Measurements from ENCODE around the gene EEF2KMT. TPM values are rescaled to one million over a fixed set of nuclear protein-coding genes. Genes with fewer than 3 reads are reported as not detected.
"Not testable (repeated sequence)": the region's sequence is repeated elsewhere in the genome, so short reads cannot be mapped to it uniquely, and the experiment has no call there.

Gene EEF2KMT
- total and polyA plus RNA-seq, 12 donors, result 7.0 to 19.5 (median 10.9) TPM

DNA sequence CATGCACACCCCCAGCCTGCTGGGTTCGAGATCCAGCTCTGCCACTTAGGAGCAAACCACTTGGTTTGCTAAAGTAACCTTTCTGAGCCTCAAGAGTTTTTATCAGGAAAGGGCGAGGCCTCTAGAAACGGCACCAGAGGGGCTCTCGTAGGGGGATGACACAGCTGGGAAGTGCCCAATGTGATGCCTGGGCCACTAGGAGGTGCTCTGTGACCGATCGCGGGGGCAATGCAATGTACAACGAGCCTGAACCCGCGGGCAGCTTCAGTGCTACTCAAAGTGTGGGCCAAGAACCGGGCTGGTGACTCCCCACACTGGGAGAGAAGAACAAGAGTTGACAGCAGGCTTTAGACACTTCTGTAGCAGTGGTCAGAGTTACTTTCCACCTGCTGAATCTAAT is 41.2 kb downstream of the EEF2KMT start:
- H3K9me3 ChIP-seq (replicated peaks in 1 of 3), result no peaks in the 10 kb centered on the region
- TF ChIP-seq, protein P1, sequence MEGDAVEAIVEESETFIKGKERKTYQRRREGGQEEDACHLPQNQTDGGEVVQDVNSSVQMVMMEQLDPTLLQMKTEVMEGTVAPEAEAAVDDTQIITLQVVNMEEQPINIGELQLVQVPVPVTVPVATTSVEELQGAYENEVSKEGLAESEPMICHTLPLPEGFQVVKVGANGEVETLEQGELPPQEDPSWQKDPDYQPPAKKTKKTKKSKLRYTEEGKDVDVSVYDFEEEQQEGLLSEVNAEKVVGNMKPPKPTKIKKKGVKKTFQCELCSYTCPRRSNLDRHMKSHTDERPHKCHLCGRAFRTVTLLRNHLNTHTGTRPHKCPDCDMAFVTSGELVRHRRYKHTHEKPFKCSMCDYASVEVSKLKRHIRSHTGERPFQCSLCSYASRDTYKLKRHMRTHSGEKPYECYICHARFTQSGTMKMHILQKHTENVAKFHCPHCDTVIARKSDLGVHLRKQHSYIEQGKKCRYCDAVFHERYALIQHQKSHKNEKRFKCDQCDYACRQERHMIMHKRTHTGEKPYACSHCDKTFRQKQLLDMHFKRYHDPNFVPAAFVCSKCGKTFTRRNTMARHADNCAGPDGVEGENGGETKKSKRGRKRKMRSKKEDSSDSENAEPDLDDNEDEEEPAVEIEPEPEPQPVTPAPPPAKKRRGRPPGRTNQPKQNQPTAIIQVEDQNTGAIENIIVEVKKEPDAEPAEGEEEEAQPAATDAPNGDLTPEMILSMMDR (IDR thresholded peaks at IDR 0.05), result peak in 5 of 6 experiments; percentile 13 to 31 (median 26)
- TF ChIP-seq POLR2A (IDR thresholded peaks at IDR 0.05), result no peak
- H3K36me3 ChIP-seq (replicated peaks in 1 of 2), result no peaks in the 10 kb centered on the region
- no peak overlapping the region for H3K27ac ChIP-seq
- WGBS, 4 donors, result 17 to 24% (median 23%) methylated on average over 10 to 11 of the region's 11 CpGs
- intact Hi-C loops (cut with DNase I), result no loop called here
- no peaks in the 10 kb centered on the region for H3K4me1 ChIP-seq (replicated peaks in 1 of 2)
- no peak overlapping the region for H3K4me3 ChIP-seq
- DNase-seq, result peak in 2 of 7 donors; percentile 31 to 36
- no peaks in the 10 kb centered on the region for H3K27me3 ChIP-seq

DNA sequence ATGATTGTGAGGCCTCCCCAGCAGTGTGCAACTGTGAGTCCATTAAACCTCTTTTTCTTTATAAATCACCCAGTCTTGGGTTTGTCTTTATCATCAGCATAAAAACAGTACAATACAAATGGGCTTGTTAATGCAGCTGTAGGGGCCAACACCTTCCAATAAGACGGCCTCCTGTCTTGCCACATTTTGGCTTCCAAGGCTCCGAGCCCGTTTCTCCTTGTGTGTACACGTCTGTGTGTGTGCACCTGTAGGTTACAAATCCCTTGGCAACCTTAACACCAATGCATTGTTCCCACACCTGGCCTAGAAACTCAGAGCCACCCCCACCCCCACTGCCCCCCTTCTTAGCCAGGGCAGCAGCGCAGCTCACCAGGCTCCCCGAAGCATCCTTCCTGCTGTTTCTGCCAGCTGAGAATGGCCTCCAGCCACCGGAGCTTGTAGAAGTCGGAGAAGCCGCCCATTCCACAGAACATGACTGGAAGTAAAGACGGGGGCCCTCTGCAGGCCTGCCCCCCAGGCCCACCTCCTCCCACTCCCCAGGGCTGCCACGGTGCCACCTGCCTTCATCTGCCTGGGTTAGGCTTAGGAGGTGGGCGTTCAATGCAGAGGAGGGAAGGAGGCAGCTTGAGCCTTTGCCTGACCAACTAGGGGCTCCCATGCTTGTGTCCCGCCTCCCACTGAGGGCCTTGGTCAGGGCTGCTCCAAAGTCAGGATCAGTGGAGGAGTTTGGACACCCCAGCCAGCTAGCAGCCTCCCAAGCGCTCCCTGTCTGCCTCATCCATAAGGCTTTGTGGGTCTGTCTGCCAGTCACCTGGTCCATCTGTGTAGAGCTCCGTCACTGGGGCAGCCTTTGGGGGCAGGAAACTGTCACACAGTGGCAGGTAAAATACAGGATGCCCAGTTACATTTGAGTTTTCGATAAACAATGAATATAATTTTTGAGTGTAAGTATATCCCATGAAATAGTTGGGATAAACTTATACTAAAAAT is 42.4 kb downstream of the EEF2KMT start:
- Histone ChIP-seq H3K27ac (no peak overlapping the region), H3K4me1 (replicated peaks in 1 of 2) (no peaks in the 10 kb centered on the region), H3K27me3 (no peaks in the 10 kb centered on the region), H3K9me3 (replicated peaks in 1 of 3) (no peaks in the 10 kb centered on the region), H3K4me3 (no peak overlapping the region), H3K36me3 (replicated peaks in 1 of 2) (no peaks in the 10 kb centered on the region)
- intact Hi-C loops (cut with DNase I), result no loop called here
- 86 to 97% (median 94%) methylated on average over 10 to 16 of the region's 16 CpGs for WGBS, 4 donors
- DNase-seq, result no peak
- TF ChIP-seq POLR2A (IDR thresholded peaks at IDR 0.05), result no peak
- TF ChIP-seq, protein P1 (IDR thresholded peaks at IDR 0.05), result no peak

DNA sequence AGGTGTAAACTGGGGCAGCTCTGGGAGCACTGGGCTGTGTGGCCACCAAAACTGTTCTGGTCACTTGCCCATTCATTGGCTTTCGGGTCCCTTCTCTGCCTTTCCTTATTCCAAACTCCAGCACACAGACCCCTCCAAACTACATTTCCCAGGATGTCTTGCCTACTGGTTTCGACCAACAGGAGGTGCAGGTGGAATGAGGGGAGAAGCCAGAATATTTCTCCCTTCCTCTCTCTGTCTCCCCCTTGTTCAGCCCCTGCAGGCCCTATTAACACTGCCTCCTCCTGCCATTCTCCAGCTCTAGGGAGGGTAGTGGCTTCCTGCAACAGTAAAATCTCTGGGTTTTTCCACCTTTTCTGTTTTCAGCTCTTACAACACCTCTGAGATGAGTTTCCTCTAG is 50.7 kb downstream of the EEF2KMT start:
- Histone ChIP-seq H3K27me3 (no peaks in the 10 kb centered on the region), H3K9me3 (replicated peaks in 1 of 3) (no peaks in the 10 kb centered on the region), H3K4me1 (replicated peaks in 1 of 2) (no peaks in the 10 kb centered on the region), H3K36me3 (replicated peaks in 1 of 2) (no peaks in the 10 kb centered on the region), H3K4me3 (no peak overlapping the region), H3K27ac (no peak overlapping the region)
- 83 to 91% (median 87%) methylated on average over 2 of the region's 2 CpGs for WGBS, 4 donors
- intact Hi-C loops (cut with DNase I), result no loop called here
- TF ChIP-seq, protein P1 (IDR thresholded peaks at IDR 0.05), result no peak
- TF ChIP-seq POLR2A (IDR thresholded peaks at IDR 0.05), result no peak
- DNase-seq, result no peak

DNA sequence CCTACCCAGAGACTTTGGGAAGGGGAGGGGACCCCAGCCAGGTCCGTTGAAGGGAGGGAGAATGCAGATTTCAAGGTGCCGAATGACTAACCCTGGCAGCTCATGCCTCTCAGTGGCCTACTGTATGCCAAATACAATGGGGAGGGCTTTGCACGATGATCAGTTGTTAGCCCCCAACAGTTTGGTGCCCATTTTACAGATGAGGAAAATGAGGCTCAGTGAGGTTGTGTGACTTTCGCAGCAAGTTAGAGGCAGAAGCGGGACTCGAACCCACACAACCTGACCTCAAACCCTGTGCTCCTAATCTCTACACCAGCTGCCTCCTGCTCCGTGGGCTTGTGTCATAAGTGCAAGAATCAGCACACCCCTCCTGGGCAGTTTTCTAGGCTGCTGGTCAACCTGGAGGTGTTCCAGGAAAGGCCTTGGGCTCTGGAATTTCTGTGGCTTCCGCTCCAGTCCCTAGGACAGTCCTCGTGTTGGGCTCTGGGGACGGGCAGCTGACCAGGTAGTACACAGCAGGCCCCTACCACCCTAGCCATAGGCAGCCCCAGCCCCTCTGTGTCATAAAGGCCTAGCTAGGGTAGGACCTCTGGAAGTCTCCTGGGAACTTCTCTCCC is 52.0 kb downstream of the EEF2KMT start:
- WGBS, 4 donors, result 79 to 92% (median 88%) methylated on average over 5 to 10 of the region's 10 CpGs
- H3K4me3 ChIP-seq, result no peak overlapping the region
- no peaks in the 10 kb centered on the region for H3K9me3 ChIP-seq (replicated peaks in 1 of 3)
- TF ChIP-seq, protein P1 (IDR thresholded peaks at IDR 0.05), result no peak
- no peak for TF ChIP-seq POLR2A (IDR thresholded peaks at IDR 0.05)
- H3K27me3 ChIP-seq, result no peaks in the 10 kb centered on the region
- H3K27ac ChIP-seq, result no peak overlapping the region
- H3K4me1 ChIP-seq (replicated peaks in 1 of 2), result no peaks in the 10 kb centered on the region
- intact Hi-C loops (cut with DNase I), result no loop called here
- no peak for DNase-seq
- no peaks in the 10 kb centered on the region for H3K36me3 ChIP-seq (replicated peaks in 1 of 2)

DNA sequence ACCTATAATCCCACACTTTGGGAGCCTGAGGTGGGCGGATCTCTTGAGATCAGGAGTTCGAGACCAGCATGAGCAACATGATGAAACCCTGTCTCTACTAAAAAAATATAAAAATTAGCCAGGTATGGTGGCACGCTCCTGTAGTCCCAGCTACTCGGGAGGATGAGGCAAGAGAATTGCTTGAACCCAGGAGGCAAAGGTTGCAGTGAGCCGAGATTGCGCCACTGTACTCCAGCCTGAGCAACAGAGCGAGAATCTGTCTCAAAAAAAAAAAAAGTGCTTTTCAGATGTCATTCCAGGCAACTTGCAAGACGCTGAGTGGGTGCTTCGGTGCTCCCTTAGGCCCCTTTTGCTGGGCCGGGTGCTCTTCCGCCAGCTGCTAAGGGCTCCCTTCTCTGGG is 53.0 kb downstream of the EEF2KMT start:
- H3K9me3 ChIP-seq (replicated peaks in 1 of 3); intact Hi-C loops (cut with DNase I); DNase-seq; H3K27me3 ChIP-seq; H3K27ac ChIP-seq; H3K4me3 ChIP-seq; H3K36me3 ChIP-seq (replicated peaks in 1 of 2); H3K4me1 ChIP-seq (replicated peaks in 1 of 2): not testable (repeated sequence)
- WGBS, 4 donors, result 92 to 98% (median 94%) methylated on average over 11 of the region's 11 CpGs

All from adrenal gland (tissue), 12 donors.